Right lobe of liver (tissue), 6 donors: ENCODE results near the gene TNRC6C. TPM values are rescaled to one million over a fixed set of nuclear protein-coding genes. Genes with fewer than 3 reads are reported as not detected.

Experiments
- ATAC-seq, 4 donors: fragments of 200-7000 bp; cut with Tn5 transposase; one replicate each; pipeline ENCODE4 v1.9.1; 2020; ENCODE audit warnings: mild to moderate bottlenecking in 4 of 4, moderate library complexity in 4 of 4
- DNase-seq, 3 donors: peaks; one replicate each; pipeline ENCODE4 v3.0.0-alpha.2; 2020
- H3K27ac ChIP-seq, 3 donors: fragments of 200-600 bp; one replicate each; pipeline ENCODE4 v1.8.0; 2022
- H3K27me3 ChIP-seq, 2 donors: fragments of 200-600 bp; one replicate each; pipeline ENCODE4 v1.8.0; 2022
- H3K36me3 ChIP-seq, 4 donors: fragments of 200-600 bp; sonication (generic) in 1 of 4; one replicate each; pipeline versions ENCODE4 v1.5.1 to v1.8.0; 2017 to 2022; ENCODE audit warnings: control low read depth in 1 of 4
- H3K4me1 ChIP-seq, 4 donors: fragments of 200-600 bp; sonication (generic) in 1 of 4; one replicate each; pipeline versions ENCODE4 v1.5.1 to v1.8.0; 2017 to 2022; ENCODE audit warnings: control low read depth in 1 of 4
- H3K4me3 ChIP-seq, 3 donors: fragments of 200-600 bp; one replicate each; pipeline ENCODE4 v1.8.0; 2022
- H3K9me3 ChIP-seq, 4 donors: fragments of 200-600 bp; sonication (generic) in 1 of 4; one replicate each; pipeline versions ENCODE4 v1.5.1 to v1.8.0; 2017 to 2022; ENCODE audit warnings: control low read depth in 1 of 4
- POLR2A ChIP-seq: fragments of 450-650 bp; IDR thresholded peaks from one replicate; pipeline ENCODE4 v1.6.1; 2017; ENCODE audit warnings: antibody characterized with exemption, mild to moderate bottlenecking
- WGBS: methylation state at CpG from one replicate; pipeline ENCODE4 v1.1.6; 2018; ENCODE audit warnings: low coverage, low lambda C conversion rate; ENCODE audit not compliant: insufficient coverage; ENCODE audit errors: missing lambda C conversion rate; 5-methylcytosine and 5-hydroxymethylcytosine counted together
- intact Hi-C, 2 donors: fragments of 100-400 bp; cut with DNase I; formaldehyde crosslinking; loops; one replicate each; pipeline versions ENCODE4 v1.11.2 to v1.14.1; 2022
- total RNA-seq, 6 experiments: library from RNA; depleted of rRNA in 2 of 6; stranded (reverse); fragments of >200 nt in 2 of 6; fragmentation: NEBNext Ultra II Directional in 3 of 6; extraction: Animal tissue kit (Norgen Biotek cat#: 25700) in 3 of 6; gene quantifications; one replicate each; pipeline versions ENCODE4 v1.1.0 to v1.2.4, GENCODE V29; 2016 to 2023
- TF ChIP-seq, protein P1 (sequence below), 4 donors: fragments of 200-600 bp in 3 of 4; fragments of 450-650 bp in 1 of 4; IDR thresholded peaks; one replicate each; pipeline versions ENCODE4 v1.5.1 to v1.8.0; 2016 to 2022; ENCODE audit warnings: antibody characterized with exemption in 4 of 4, mild to moderate bottlenecking in 2 of 4
- donor health status: DM: no; HTN: yes; CAD: no.
- donor health status: DM: no; HTN: no; CAD: no.
- donor health status: DM: no; HTN: no; CAD: no.
- donor health status: DM: no; HTN: yes; CAD: no.
- donor health status: DM: no; HTN: yes; CAD: no.

Gene TNRC6C
- total RNA-seq, 6 experiments from 2014 or later = 1.9 to 10.6 (median 7.7) TPM

DNA sequence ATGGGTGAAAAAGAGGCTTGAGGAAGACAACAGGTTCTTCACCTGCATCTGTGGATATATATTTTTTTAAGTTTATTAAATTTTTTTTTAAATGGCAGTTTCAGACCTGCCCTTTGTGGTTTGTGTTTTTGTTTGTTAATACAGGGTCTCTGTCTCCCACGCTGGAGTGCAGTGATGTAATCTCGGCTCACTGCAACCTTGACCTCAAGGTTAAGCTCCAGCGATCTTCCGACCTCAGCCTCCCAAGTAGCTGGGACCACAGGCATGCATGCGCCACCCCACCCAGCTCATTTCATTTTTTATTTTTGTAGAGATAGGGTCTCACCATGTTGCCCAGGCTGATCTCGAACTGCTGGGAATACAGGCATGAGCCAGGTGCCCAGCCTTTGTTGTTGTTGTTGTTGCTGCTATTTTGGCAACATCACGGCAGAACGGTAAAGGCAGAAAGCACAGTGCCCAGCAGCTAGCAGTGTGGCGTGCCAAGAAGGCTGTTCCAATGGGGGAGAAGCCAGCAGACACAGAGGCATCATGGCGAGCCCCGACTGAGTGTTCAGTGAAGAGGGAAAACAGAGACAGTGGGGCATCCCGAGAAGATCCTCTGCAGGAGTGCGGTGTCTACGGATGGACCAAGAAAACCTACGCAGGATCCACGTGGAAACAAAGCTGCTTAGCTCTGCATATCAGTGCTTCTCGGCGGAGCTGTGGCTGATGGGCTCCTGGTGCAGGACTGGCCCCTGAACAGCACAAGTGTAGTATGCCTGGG lies 150.4 kb downstream of the TNRC6C start:
- DNase-seq (no peak), ATAC-seq (no peak)
- 45% methylated on average over 7 of the region's 18 CpGs for WGBS
- H3K4me1 ChIP-seq = no peaks in the 10 kb centered on the region
- peaks cover 0 to 7% (median under 1%) of the 10 kb centered on the region in 4 donors for H3K36me3 ChIP-seq
- intact Hi-C loops = no loop called here
- no peaks in the 10 kb centered on the region for H3K27me3 ChIP-seq
- TF ChIP-seq POLR2A = no peak
- TF ChIP-seq, protein P1, sequence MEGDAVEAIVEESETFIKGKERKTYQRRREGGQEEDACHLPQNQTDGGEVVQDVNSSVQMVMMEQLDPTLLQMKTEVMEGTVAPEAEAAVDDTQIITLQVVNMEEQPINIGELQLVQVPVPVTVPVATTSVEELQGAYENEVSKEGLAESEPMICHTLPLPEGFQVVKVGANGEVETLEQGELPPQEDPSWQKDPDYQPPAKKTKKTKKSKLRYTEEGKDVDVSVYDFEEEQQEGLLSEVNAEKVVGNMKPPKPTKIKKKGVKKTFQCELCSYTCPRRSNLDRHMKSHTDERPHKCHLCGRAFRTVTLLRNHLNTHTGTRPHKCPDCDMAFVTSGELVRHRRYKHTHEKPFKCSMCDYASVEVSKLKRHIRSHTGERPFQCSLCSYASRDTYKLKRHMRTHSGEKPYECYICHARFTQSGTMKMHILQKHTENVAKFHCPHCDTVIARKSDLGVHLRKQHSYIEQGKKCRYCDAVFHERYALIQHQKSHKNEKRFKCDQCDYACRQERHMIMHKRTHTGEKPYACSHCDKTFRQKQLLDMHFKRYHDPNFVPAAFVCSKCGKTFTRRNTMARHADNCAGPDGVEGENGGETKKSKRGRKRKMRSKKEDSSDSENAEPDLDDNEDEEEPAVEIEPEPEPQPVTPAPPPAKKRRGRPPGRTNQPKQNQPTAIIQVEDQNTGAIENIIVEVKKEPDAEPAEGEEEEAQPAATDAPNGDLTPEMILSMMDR (IDR thresholded peaks at IDR 0.05) = no peak
- H3K4me3 ChIP-seq = no peak overlapping the region
- H3K9me3 ChIP-seq = no peaks in the 10 kb centered on the region
- no peak overlapping the region for H3K27ac ChIP-seq

DNA sequence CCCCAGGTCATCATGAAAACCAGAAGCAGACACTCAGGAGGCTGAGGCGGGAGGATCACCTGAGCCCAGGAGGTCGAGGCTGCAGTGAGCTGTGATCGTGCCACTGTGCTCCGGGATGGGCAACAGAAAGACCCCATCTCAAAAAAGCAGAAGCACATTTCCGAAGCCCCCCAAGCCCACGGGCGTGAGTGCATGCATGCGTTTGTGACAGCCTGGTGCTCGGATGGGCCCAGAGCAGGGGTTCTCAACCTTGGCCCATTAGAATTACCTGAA lies 150.9 kb downstream of the TNRC6C start:
- no peak for ATAC-seq
- intact Hi-C loops = no loop called here
- DNase-seq = no peak
- H3K36me3 ChIP-seq = peaks cover 0 to 4% (median 0%) of the 10 kb centered on the region in 4 donors
- H3K9me3 ChIP-seq = no peaks in the 10 kb centered on the region
- WGBS = 100% methylated on average over 1 of the region's 9 CpGs
- TF ChIP-seq, protein P1 (IDR thresholded peaks at IDR 0.05) = no peak
- no peak for TF ChIP-seq POLR2A
- H3K27ac ChIP-seq = no peak overlapping the region
- no peak overlapping the region for H3K4me3 ChIP-seq
- H3K4me1 ChIP-seq = no peaks in the 10 kb centered on the region
- no peaks in the 10 kb centered on the region for H3K27me3 ChIP-seq

DNA sequence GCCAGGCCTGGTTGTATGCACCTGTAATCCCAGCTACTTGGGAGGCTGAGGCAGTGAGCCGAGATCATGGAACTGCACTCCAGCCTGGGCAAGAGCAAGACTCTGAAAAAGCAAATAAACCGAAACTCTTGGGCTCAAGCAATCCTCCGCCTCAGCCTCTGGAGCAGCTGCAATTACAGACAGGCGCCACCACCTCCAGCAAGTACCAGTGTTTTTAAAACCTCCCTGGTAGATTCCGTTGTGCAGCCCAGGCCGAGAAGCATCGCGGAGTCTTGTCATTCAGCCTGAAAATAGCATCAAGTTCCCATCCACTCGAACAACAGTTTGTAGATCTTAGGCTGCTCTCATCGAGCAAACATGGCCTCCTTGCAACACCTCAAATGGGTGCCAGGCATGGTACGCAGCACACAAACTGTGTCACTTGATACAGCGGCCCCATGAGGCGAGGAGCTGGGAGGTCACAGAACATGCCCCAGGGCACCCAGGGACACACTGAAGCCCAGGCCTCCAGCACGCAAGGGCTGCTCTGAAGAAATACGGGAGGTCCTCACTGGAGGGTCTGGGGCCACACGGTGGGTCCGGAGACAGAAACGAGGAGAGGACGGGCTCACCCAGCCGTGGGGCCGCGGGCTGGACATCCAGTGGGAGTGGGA lies 152.0 kb downstream of the TNRC6C start:
- Histone ChIP-seq H3K36me3 (peaks cover 0 to 3% (median 0%) of the 10 kb centered on the region in 4 donors), H3K9me3 (no peaks in the 10 kb centered on the region), H3K4me1 (no peaks in the 10 kb centered on the region), H3K27ac (no peak overlapping the region), H3K27me3 (no peaks in the 10 kb centered on the region), H3K4me3 (no peak overlapping the region)
- peak in 1 of 3 donors; percentile 52 for DNase-seq
- 100% methylated on average over 1 of the region's 22 CpGs for WGBS
- intact Hi-C loops = loop anchor here (5.0 to 10.0 kb wide), 3 partner anchors 57 to 134 kb away; partner anchors contain the start of gene SYNGR2 (in 1 of the 2)
- ATAC-seq = no peak
- no peak for TF ChIP-seq POLR2A
- TF ChIP-seq, protein P1 (IDR thresholded peaks at IDR 0.05) = no peak

DNA sequence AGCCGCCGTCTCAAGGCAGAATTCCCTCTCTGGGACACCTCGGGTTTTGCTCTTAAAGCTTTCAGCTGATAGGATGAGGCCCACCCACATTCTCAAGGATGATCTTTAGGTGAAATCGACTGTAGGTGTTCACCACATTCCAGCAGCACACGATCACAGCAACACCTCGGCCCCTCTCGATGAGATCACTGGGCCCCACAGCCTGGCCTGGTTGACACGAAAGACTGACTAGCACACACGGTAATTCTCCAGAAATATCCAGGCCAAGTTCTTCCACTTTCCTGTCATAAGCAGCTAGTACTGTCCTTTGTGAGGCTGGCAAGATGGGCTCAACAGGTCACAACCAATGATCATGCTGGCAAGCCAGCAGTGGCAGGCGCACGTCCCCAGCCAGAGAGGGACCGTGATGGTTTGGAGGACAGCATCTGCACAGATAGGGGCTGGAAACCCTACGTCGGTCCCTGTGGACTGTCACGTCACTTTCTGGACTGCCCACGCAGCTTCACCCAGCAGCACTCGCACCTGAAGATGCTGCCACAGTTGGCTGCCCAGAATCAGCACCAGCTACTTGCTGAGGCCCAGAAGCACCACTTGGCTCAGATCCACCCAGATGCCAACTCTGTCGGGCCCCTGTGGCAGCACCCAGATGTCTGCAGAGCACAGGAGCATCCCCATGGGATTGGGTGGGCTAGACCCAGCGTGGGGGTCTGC lies 152.7 kb downstream of the TNRC6C start:
- Histone ChIP-seq H3K27me3 (no peaks in the 10 kb centered on the region), H3K9me3 (no peaks in the 10 kb centered on the region), H3K4me3 (no peak overlapping the region), H3K4me1 (no peaks in the 10 kb centered on the region), H3K36me3 (peaks cover 0 to 3% (median 0%) of the 10 kb centered on the region in 4 donors), H3K27ac (no peak overlapping the region)
- intact Hi-C loops = loop anchor here (5.0 to 10.0 kb wide), 3 partner anchors 56 to 134 kb away; partner anchors contain the start of gene SYNGR2 (in 1 of the 2)
- no peak for TF ChIP-seq POLR2A
- TF ChIP-seq, protein P1 (IDR thresholded peaks at IDR 0.05) = no peak
- DNase-seq (no peak), ATAC-seq (no peak)
- 57% methylated on average over 4 of the region's 19 CpGs for WGBS
